NCI-H2081 (cell line): ENCODE data around the gene MYO5A.
"Not testable (repeated sequence)": the region's sequence is repeated elsewhere in the genome, so short reads cannot be mapped to it uniquely, and the experiment has no call there.

Source experiments
- DNase-seq, 2 experiments: peaks; one replicate each; lab custom pipeline; 2025; lab: John Stamatoyannopoulos, UW

The MYO5A gene

GRCh38 chr15:52288986-52289385, 239.7 kb downstream of the MYO5A start:
- DNase-seq = no peak

GRCh38 chr15:52288051-52288942, 240.4 kb downstream of the MYO5A start:
- DNase-seq = peak; percentile 1 to 21

GRCh38 chr15:52287114-52287513, 241.6 kb downstream of the MYO5A start:
- no peak for DNase-seq

- DNase-seq = not testable (repeated sequence)
Measured at GRCh38 chr15:52285941-52286340, 242.7 kb downstream of the MYO5A start.

- no peak for DNase-seq
Measured at GRCh38 chr15:52284164-52284563, 244.5 kb downstream of the MYO5A start.

GRCh38 chr15:52283281-52283680, 245.4 kb downstream of the MYO5A start:
- DNase-seq = no peak

GRCh38 chr15:52282418-52282817, 246.3 kb downstream of the MYO5A start:
- DNase-seq = no peak

GRCh38 chr15:52281085-52282035, 247.3 kb downstream of the MYO5A start:
- DNase-seq = no peak

GRCh38 chr15:52280326-52281084, 248.2 kb downstream of the MYO5A start:
- DNase-seq = no peak

- DNase-seq = no peak
Measured at GRCh38 chr15:52278636-52279367, 249.9 kb downstream of the MYO5A start.

- DNase-seq = no peak
Measured at GRCh38 chr15:52278135-52278534, 250.5 kb downstream of the MYO5A start.

- DNase-seq = no peak
Measured at GRCh38 chr15:52277575-52277974, 251.1 kb downstream of the MYO5A start.

GRCh38 chr15:52276256-52276770, 252.4 kb downstream of the MYO5A start:
- no peak for DNase-seq

- no peak for DNase-seq
Measured at GRCh38 chr15:52263563-52264282, 265.0 kb downstream of the MYO5A start.

- DNase-seq = no peak
Measured at GRCh38 chr15:52262364-52262763, 266.3 kb downstream of the MYO5A start.

GRCh38 chr15:52261498-52262242, 267.0 kb downstream of the MYO5A start:
- peak; percentile 73 to 87 for DNase-seq

- no peak for DNase-seq
Measured at GRCh38 chr15:52261026-52261425, 267.7 kb downstream of the MYO5A start.

GRCh38 chr15:52259503-52259902, 269.2 kb downstream of the MYO5A start:
- DNase-seq = no peak

- no peak for DNase-seq
Measured at GRCh38 chr15:52258461-52258860, 270.2 kb downstream of the MYO5A start.

- no peak for DNase-seq
Measured at GRCh38 chr15:52257734-52258062, 271.0 kb downstream of the MYO5A start.
